ENCODE data around the gene LIG4.
"Not testable (repeated sequence)": the region's sequence is repeated elsewhere in the genome, so short reads cannot be mapped to it uniquely, and the experiment has no call there.

The LIG4 gene

GRCh38 chr13:108215436-108215835 is at the start of gene LIG4:
Gene LIG4 (minus strand): TSS chr13:108215536. CDS start chr13:108211268, 4,268 bp downstream.
- DNase-seq (ENCODE audit: low read depth in 2 of 2): peak; percentile 77 to 82

- DNase-seq (ENCODE audit: low read depth in 2 of 2): no peak
Measured at GRCh38 chr13:108263621-108264355, 48.5 kb upstream of the LIG4 start.

DNA sequence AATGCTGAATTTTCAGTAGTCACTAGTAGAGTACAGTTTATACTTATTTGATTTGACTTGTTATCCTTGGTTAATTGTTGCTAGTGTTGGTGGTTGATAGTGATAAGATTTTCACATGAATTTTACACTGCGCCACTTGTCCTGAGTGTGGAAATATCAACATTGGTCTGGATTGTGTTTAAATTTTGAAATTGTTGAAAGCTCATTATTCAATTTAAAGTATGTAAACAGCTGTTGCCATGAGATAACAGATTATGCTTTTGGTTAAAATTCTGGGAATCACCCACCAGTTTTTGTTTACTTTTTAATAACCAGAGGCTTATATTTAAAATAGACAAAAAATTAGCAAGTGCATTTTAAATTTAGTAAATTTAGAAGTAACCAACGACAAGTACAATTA is 41.9 kb upstream of the LIG4 start:
- no peak for DNase-seq (ENCODE audit: low read depth in 2 of 2)

- DNase-seq (ENCODE audit: low read depth in 2 of 2): no peak
Measured at GRCh38 chr13:108249150-108249549, 33.8 kb upstream of the LIG4 start.

DNA sequence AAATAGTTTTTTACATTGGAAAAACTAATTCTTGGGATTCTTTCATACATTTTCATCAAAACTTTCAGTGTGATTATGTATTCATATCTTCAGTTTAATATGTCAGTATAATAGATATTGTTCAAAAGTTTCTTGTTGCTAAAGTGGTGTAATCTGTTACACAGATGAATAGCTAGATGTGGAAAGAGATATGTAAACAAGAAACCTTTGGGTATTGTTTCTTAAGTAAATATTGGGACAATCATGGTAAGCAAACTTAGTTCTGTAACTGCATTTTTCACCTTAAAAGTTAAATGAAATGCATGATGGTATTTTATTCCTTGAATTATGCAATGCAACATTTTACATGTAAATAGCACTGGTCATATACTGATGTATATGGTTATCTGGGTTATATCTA is 15.0 kb upstream of the LIG4 start:
- DNase-seq (ENCODE audit: low read depth in 2 of 2): no peak

DNA sequence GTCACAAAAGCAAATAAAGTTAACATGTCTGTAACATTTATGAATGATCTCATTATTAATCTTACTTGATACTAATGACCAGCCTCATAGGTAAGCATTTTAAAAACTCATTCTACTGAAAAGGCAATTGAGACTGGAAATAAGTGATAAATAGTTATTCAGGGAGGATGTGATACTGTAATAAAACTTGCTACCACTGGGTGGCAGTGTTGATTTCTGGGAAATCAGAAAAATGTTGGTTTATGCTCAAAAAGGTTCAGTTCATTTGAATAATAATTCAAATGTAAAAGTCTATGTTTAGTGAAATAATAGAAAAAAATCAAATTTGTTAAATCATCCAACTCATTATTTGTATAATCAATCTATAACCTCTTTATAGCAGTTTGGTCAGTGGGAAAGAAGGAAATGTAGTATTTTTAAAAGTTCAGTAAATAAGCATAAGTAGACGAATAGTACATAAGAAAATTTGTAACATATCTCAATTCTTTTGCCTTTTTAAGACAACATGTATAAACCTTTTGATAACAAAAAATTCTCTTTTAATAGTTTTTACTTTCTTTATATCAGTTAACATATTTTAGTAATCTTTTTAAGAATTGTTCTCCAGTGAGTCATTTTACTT is 12.4 kb upstream of the LIG4 start:
- DNase-seq (ENCODE audit: low read depth in 2 of 2): no peak

DNA sequence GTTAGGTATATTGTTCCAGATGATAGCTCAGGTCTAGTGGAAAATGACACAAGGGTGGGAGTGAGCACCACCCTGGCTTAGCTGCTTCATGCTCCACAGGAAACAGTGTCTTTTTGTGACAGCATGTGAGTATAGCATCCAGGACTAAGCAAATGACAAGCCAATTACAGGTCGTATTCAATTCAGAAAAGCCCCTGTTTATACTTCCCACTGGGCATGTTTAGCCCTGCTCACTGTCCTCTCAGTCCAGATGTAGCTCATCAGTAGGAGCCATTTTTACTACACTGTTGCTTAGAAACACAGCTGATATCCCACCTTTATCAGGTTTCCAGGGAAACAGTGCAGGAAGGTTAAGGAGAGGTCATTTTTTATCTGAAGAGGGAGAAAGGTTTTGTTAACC is 10.8 kb upstream of the LIG4 start:
- DNase-seq (ENCODE audit: low read depth in 2 of 2): no peak

DNA sequence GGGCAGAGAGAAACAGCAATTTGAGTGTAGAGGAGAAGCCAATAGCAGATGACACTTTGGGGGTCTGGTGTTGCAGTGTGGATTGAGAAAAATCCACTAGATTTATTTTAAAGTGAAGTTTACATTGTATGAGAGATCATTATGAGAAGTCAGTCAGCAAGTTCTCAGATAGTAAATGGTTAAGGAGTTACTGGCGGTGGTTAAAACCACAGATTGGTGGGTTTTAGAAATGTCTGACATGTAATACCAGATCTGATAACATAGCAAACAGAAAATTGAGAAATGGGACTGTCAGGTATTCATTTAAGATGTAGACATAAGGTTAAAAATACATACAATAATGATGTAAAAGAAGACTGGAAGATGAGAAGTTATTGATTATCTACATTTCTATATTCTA is 10.1 kb upstream of the LIG4 start:
- no peak for DNase-seq (ENCODE audit: low read depth in 2 of 2)

DNA sequence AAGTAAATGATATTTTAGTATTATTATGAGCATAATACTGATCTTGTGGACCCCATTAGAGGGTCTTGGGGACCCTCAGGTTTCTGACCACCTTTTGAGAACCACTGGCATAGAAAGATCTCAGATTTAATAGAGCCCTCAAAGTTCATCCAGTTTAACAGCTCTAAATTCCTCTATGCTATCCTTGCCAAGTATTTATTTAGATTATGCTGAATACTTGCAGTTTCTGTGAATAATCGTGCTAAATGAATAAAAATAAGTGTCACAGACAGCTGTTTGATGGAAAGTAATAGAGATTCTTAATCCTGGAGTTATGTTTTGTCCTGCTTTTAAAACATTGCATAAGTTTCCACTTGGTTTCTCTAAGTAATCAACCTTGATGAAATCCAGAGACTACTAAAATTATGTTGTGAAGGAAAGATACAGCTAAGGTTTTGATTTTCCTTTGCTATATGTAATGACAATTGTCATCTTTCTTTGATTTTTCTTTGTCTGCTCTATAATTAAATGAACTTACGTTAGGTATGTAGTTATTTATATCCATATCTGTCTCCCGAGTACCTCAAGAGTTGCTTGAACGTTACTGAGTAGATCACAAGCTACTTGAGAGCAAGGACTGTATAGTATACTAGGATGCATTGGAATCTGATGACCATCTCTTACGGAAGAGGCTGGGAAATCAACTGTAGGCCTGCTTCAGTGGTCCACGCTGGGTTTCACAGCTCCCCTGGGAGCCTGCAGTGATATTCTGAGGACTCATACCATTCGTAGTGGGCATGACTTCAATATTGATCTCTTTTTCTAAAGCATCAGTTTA is 8.6 kb upstream of the LIG4 start:
- no peak for DNase-seq (ENCODE audit: low read depth in 2 of 2)

- DNase-seq (ENCODE audit: low read depth in 2 of 2): no peak
Measured at GRCh38 chr13:108220041-108220440, 4.7 kb upstream of the LIG4 start.

GRCh38 chr13:108218044-108218974 is 3.0 kb upstream of the LIG4 start, which contains the start of gene ABHD13:
Gene ABHD13 (plus strand): TSS chr13:108218392. CDS start chr13:108229219, 10,827 bp downstream.
- peak; percentile 78 to 82 for DNase-seq (ENCODE audit: low read depth in 2 of 2)

DNA sequence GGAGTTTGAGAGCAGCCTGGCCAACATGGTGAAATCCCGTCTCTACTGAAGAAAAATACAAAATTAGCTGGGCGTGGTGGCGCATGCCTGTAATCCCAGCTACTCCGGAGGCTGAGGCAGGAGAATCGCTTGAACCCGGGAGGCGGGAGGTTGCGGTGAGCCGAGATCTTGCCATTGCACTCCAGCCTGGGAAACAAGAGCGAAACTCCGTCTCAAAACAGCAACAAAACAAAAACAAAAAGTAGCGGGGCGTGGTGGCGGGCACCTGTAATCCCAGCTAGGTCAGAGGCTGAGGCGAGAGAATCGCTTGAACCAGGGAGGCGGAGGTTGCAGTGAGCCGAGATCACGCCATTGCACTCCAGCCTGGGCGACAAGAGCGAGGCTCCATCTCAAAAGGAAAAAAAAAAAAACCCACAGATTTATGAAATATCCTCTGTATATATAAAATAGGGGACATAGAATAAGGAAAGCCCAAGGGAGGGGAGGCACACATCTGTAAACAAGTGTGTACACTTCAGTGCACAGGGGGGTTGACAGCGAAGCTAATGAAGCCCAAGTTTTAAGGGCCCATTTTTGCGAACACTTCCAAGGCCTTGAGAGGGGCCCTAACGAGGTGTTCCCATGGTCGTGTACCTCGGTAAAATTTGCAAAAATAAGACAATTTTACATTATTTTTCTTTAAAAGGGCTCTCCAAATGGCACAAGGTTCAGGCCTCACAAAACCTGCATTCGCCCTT is 2.1 kb upstream of the LIG4 start:
- not testable (repeated sequence) for DNase-seq (ENCODE audit: low read depth in 2 of 2)

DNA sequence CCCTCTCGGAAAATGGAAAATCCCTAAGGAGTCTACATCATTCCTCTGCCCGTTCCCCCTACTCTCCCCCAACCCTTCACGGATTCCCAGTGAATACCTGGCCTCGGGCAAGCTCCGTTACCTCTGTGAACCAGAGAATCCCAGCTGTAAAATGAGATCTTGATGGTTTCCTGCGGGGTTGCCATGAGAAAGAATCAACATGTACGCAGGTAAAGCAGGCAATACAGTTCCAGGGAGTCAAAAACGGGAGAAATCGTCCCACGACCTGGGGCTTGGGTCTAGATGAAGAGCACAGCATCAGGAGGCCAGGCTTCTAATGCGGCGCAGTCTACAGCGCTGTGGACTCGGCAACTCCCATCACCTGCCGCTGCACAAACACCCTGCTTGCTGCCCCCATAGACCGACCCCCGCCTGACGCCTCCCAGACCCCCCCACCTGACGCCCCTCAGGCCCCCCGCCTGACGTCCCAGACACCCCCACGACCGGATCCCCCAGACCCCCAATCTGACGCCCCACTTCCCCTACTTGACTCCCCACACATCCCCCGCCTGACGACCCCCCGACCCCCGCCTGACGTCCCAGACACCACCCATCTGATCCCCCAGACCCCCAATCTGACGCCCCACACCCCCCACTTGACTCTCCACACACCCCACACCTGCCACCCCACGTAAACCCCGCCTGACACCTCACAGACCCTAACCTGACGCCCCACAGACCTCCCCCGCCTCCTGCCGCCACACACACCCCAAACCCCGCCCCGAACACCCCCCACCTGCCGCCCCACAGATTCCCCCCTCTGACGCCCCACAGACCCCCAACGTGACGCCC is 680 bp downstream of the LIG4 start:
- DNase-seq (ENCODE audit: low read depth in 2 of 2): no peak

DNA sequence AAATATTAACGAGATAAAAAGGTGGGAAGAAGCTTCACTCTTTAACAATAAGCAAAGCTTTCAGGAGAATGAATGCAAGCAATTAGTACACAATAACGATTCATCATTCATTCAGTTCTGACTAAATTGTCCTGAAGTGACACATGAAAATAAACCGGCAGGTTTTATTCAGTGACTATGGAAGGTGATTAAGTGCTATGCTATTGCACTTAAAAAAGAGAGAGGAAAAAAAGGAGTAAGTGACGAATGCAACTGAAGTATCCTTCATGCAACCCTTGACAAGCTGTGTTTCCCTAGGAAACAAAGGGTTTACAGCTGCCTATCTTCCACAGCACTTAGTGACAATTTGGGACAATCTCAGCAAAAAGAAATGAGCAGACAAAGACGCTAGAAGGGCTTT is 1.4 kb downstream of the LIG4 start:
- no peak for DNase-seq (ENCODE audit: low read depth in 2 of 2)

DNA sequence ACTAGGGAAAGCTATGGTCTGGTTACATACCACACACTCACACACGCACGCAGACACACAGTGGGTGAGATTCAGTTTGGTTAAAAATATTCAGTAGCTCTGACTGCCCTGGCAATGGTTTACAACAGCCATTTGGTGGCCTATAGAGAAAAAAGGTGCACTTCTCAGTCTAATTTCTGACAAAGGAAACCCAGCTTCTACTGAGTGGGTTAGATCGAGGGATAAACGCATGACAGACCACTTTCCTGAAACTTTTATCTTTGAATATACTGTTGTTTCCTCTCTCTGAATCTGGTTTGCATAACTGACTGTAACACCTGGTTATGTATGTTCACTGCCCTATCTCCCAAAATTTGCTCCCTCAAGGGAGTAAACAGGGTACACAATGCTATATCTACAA is 2.5 kb downstream of the LIG4 start:
- no peak for DNase-seq (ENCODE audit: low read depth in 2 of 2)

GRCh38 chr13:108210551-108210950 is 4.8 kb downstream of the LIG4 start:
- no peak for DNase-seq (ENCODE audit: low read depth in 2 of 2)

DNA sequence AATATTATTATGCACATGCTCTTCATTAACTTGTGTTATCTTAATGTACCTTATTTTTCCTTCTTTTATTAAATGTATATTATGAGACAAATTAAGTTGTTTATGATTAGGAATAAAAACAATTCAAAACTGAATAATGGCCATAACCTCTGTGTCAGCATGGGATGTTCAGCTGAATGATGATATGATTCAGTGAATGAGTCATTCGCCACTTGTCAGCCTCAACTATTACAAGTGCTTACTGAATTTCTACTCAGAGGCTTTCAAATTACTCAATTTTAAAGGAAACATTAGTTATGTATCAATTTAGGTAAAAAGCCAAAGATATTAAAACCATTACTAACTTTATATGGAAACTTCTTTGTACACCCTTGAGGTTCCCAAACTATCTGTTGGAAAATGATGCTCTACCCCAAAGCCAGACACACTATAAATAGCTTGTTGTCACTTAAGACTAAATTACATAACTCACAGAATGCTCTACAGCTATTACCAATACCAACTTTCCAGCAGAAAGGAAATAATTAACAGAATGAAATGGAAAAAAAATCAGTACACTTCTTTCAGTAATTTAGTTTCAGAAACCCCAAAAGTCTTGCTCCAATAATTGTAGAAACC is 14.4 kb downstream of the LIG4 start:
- no peak for DNase-seq (ENCODE audit: low read depth in 2 of 2)

DNA sequence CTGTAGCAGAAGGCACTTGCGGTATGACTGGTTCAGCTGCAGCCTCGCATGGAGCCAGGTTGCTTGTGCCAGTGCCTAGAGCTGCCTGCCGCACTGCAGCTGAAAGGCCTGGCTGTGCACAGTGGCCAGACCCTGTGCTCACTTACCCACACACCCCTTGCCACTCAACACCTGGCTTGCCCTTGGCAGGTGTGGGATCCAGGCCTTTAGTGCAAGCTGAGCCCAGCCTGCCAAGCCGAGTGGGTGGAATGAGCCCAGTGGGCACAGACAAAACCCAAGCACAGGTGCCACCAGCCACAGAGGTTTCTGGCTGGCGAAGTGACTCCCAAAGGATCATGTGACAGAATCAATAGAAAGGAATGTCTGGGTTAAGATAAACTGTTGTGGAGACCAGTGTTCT is 19.5 kb downstream of the LIG4 start:
- no peak for DNase-seq (ENCODE audit: low read depth in 2 of 2)

DNA sequence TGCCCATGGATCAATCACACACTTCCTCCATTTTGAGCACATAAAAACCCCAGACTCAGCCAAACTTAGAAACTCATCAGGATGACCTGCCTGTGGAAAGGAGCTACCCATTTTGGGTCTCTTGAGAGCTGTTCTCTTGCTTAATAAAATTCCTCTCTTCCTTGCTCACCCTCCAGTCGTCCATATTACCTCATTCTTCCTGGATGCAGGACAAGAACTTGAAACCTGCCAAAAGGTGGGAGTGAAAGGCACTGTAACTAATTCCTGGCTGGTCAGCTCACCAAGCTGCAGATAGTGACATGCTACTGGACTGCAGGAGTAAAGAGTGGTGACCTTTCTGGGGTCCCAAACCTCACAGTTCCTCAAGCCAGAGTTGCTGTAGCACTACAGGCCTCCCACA is 20.2 kb downstream of the LIG4 start:
- no peak for DNase-seq (ENCODE audit: low read depth in 2 of 2)
